A172 (cell line): ENCODE data around the gene CMSS1. TPM values are rescaled to one million over a fixed set of nuclear protein-coding genes. Genes with fewer than 3 reads are reported as not detected.
A peak's percentile ranks its signal among the peaks of the same experiment; 100 is the strongest.

Source experiments
- DNase-seq: peaks from one replicate; pipeline ENCODE4 v3.0.0-alpha.2; 2015; ENCODE audit warnings: low spot score
- total RNA-seq: library from RNA; depleted of rRNA; stranded (reverse); fragments of >200 nt; shearing (Covaris generic); gene quantifications from 2 replicates; pipeline ENCODE4 v1.2.3, GENCODE V29; 2014

The CMSS1 gene
- total RNA-seq, 1 experiment from 2014 or later = 48.6 TPM

- no peak for DNase-seq
Observed at GRCh38 chr3:100175637-100176280, 358.1 kb downstream of the CMSS1 start.

DNA sequence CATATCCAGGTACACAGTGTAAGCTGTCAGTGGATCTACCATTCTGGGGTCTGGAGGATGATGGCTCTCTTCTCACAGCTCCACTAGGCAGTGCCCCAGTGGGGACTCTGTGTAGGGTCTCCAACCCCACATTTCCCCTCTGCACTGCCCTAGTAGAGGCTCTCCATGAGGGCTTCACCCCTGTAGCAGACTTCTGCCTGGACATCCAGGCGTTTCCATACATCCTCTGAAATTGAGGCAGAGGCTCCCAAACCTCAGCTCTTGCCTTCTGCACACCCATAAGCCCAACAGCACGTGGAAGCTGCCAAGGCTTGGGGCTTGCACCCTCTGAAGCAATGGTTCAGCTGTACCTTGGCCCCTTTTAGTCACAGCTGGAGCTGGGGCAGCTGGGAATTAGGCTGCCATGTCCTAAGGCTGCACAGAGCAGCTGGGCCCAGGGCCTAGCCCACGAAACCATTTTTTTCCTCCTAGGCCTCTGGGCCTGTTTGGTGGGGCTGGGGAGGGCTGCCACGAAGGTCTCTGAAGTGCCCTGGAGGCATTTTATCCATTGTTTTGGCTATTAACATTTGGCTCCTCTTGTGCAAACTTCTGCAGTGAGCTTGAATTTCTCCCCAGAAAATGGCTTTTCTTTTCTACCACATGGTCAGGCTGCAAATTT lies 362.2 kb downstream of the CMSS1 start:
- DNase-seq = no peak

GRCh38 chr3:100183608-100184125 lies 366.0 kb downstream of the CMSS1 start:
- DNase-seq = no peak

GRCh38 chr3:100184948-100185570 lies 367.4 kb downstream of the CMSS1 start:
- no peak for DNase-seq

GRCh38 chr3:100185847-100186246 lies 368.2 kb downstream of the CMSS1 start:
- no peak for DNase-seq

DNA sequence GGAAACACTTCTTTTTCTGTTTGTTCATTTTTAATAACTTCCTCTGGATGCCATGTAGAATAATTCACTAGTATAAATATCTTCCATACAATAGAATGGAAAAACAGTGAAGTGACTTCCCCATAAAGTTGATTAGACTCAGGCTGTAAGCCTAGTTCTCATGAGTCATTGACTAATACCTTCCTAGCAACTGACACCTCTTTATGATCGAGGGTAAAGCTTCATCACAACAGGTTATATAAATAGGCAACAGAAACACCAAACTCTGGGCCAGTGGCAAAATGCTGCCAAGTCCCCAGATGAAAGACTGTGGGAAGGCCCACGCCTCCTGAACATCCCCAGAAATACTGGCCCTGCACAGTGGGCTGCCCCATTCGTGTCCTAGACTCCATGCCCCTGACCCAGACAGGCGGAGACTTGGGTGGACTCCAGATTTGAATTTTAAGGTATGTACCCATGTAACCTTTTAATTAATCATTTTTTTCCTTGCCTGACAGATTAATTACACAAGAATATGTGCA lies 371.8 kb downstream of the CMSS1 start:
- no peak for DNase-seq

- DNase-seq = no peak
Observed at GRCh38 chr3:100195375-100195774, 377.7 kb downstream of the CMSS1 start.

DNA sequence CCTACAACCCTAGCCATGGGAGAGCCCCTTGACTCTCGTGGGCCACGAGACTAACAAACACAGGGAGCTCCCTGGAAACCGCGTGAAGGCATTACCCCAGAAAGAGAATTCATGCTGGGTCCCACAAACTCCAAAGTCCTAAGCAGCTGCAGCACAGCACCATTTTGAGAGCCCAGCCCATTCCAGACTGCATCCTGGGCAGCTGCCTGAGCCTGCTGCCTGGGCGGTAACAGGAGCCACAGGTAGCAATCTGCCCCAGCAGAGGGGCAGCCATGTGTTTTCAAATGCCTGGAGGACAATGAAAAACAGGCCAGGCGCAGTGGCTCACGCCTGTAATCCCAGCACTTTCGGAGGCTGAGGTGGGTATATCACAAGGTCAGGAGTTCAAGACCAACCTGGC lies 380.2 kb downstream of the CMSS1 start:
- no peak for DNase-seq

DNA sequence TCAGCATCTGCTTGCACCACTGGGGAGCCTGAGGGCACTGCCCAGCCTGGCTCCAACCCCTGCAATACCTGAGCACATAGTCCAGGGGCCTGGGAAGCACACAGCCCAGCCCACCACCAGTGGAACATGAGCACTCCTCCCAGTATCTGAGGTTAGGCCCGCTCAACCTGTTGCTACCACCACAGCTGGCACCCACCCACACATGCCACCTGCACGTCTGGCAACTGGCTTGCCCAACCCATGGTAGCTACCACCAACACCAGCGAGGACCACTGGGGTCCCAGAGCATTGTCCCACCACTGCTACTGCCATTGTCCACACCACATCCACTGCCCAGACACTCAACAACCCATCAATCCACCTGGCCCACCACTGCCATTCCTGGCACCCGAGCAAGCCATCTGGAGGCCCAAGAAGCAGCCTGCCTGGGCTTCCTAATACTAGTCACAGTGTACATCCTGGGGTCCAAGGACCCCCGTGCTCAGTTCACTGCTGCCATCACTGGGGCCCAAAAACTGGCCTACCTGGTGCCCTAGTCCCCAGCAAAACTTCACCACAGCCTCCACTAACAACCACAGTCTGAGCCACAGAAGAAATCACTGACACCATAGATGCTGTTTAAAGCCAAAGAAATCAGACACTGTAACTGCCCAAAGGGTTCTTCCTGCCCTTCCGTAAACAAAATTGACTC lies 381.1 kb downstream of the CMSS1 start:
- DNase-seq = no peak

- no peak for DNase-seq
Observed at GRCh38 chr3:100205171-100205570, 387.5 kb downstream of the CMSS1 start.

DNA sequence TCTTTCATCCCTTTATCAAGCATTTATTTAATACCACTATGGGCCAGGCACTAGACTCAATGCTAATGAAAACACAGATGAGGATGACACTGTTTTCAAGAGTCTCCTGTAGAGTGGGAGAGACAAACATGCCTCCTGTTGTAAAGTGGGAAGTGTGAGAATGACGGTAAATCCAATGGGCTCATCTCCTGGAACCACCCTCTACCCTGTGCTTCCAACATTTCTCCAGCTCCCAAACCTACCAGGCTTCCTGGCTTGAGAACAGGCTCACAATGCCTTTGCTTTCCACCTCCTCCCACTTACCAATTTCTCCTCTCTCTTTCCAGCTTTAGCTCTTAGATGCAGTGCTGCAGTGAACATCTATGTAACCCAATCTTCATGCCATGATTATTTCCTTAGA lies 389.0 kb downstream of the CMSS1 start:
- no peak for DNase-seq

DNA sequence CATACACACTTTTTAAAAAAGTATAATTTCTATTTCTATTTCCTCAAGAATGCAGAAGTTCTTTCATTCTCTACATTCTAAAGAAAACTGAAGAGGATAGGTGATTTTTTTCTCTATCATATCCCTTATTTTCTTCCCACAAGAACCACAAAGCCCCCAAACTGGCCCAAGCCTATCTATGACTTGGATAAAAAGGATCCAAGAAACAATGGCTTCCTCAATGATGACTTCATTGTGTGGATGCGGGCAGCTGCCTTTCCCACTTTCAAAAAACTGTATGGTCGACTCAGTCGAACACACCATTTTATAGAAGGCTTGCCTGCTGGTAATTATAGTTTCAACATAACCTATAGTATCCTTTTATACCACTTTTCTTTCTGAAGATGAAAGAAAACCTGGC lies 390.2 kb downstream of the CMSS1 start:
- no peak for DNase-seq

GRCh38 chr3:100209169-100209568 lies 391.5 kb downstream of the CMSS1 start:
- no peak for DNase-seq

DNA sequence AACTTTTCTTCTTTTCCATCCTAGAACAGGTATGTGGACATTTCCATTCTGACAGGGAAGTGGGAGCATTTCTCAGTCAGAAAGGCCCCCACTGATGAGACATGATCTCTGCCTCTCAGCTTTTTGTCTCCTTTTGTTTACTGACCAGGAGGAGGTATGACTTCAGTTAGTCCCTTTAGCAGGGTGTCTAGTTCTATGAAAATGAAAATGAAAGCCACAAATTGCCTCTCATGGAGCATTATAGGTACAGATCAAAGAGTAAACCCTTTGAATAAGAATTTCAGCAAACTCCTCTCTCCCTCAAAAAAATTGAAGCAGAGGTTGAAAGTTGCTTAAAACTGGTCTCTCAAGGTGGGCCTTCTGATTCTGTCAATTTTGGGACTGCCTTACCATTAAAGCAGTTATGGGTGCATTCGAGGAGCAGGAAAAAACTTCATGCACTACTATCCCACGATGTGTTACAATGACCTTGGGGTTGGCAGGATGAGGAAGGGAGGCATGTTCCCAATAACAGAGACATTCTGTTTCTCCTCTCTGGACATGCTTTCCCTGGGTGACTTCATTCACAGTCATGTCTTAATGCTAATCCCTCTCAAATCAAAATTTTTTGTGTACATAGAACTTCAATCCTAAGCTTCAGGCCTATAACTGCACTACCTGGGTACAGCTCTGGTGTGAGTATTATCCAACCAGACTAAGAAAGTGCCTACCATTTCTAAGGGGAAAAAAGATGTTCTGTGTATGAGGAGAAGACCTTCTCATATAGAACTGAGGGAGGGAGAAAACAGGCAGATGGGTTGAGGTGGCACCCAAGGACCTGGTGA lies 392.5 kb downstream of the CMSS1 start:
- DNase-seq = no peak

DNA sequence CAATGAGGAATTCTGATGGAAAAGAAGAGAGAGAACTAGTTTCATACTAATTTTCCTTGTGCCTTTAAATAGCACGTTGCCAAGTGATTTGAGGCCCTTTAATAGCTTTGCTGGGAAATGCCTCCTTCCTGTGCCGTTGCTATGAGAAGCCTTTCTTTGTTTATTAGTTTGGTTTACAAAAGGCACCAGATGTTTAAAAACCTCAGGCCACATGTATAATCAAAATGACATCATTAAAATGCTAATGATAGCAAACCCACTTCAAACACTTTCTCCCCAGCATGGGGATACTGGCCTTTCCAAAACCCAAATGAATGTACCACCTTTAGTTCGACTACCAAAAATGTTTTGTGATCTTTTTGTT lies 393.1 kb downstream of the CMSS1 start:
- DNase-seq = peak; percentile 16

GRCh38 chr3:100213891-100214573 lies 396.4 kb downstream of the CMSS1 start:
- peak; percentile 51 for DNase-seq

GRCh38 chr3:100214574-100214964 lies 396.9 kb downstream of the CMSS1 start:
- DNase-seq = no peak

- DNase-seq = peak; percentile 13
Observed at GRCh38 chr3:100216713-100217112, 399.1 kb downstream of the CMSS1 start.

DNA sequence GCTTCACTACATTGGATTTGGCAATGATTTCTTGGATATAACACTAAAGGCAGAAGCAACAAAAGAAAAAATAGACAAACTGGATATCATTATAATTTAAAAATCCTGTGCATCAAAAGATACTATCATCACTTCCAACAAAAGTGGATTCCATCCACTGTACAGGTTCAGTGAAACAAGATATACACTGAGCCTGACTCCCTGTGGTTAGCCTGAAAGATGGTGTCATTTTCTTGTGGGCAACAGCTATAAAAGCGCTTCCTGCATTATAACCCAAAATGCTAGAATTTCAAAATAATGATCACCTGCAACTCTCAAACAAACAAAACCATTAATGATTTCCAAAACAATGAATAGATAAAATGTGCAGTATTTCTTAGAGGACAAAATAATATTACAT lies 403.5 kb downstream of the CMSS1 start:
- DNase-seq = no peak

DNA sequence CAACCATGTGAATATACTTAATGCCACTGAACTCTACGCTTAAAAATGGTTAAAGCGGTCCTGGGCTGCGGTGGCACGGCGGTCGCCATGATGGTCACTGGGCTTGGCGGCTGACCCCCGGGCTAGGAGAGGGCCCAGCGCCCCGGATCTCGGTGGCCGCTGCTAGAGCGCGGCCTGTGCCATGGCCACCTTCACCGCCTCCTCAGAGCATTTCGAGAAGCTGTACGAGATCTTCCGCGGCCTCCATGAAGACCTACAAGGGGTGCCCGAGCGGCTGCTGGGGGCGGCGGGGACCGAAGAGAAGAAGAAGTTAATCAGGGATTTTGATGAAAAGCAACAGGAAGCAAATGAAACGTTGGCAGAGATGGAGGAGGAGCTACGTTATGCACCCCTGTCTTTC lies 407.5 kb downstream of the CMSS1 start:
- no peak for DNase-seq

DNA sequence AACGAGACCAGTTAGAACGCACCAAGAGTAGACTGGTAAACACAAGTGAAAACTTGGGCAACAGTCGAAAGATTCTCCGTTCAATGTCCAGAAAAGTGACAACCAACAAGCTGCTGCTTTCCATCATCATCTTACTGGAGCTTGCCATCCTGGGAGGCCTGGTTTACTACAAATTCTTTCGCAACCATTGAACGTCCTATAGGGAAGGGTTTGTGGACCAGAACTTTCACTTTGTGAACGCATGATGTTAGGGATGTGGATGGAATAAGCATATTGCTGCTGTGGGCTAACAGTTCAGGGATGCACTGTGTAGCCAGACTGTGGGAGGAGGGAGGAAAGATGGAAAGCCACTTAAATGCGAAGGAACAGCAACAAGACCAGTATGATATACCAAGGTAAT lies 408.2 kb downstream of the CMSS1 start:
- no peak for DNase-seq
